HG02970 (cell line): ENCODE measurements around the gene MYO3B.

ENCODE experiments used
- ATAC-seq: cut with Tn5 transposase; IDR thresholded peaks from one replicate; pipeline ENCODE4 v1.9.1; 2021; ENCODE audit warnings: mild to moderate bottlenecking, moderate library complexity, moderate number of reproducible peaks; ENCODE audit not compliant: unreplicated experiment, low FRiP score

Gene MYO3B

DNA sequence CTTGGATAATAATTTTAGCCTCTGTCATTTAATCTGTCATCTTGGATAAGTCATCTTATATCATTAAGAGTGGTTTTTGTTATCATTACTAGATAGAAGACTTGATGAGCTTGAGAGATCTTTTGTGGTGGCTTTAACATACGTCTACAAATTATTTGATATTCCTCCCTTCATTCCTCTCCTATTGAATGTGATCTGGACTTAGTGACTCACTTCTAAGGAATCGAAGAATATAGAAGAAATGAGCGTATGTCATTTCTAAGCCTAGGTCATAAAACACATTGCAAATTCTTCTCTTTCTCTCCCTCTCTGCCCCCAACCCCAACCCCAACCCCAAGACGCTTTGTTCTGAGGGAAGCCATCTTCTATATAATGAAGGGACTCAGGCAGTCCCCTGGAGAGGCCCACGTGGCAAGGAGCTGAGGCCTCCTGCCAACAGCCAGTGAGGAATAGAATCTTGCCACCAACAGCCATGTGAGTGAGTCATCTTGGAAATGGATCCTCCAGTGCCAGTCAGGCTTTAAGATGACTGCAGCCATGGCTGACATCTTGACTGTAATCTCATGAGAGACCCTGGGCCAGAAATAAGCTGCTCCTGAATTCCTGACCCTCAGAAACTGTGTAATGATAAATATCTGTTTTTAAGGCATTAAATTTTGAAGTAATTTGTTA, 315.6 kb downstream of the MYO3B start:
- ATAC-seq, result no peak

DNA sequence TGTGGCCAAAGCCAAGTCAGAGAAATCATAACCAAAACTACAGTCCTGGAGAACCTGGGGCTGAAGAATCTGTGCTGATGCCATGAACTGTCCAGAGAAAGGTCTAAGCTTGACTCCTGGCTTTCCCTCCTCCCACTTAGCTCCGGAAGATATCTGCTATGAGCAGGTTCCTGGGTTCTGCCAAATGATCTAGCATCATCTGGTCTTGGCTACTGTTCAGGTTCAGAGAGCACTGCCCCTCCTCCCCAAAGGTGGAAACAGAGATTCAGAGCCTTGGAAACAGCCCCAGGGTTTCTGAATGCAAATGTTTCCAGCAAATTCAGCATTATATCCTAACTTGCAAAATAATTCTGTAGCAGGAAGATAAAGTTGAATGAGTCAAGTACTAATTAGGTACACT, 317.9 kb downstream of the MYO3B start:
- ATAC-seq, result no peak

DNA sequence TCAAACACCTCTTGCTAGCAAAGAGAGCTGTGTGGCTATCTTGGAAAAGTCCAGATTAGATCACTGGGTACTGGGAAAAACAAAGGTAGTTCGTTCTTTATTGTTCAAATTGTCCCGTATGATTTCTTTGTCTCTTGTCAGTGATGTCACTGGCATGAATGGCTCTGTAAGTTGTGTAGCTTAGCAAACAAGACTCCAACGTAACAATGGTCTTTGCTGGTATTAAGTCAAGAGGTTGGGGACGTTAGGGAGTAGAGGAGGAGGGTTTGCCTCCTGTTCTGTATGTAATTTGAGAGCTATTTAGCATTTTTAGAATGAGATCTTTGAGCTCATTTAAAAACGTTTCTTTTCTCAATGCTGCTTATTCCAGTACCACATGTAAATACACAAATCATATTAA, 320.7 kb downstream of the MYO3B start:
- no peak for ATAC-seq

DNA sequence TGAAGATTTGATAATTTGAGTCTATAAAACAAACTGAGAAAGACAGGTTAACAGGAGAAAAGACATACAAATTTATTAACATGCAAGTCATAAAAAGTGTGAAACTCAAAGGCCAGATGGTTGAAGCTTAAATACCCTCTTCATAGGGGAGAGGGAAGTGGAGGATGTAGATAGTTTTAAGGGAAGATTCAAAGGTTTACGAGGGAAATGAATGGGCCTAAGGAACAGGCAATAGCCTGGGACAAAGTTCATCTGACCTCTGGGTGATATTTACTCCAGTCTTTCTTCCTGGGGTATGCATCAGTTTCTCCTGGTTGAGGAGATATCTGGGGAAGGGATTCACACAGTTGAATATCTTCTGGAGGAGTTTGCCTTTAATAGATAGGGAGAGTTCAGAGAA, 322.2 kb downstream of the MYO3B start:
- no peak for ATAC-seq

DNA sequence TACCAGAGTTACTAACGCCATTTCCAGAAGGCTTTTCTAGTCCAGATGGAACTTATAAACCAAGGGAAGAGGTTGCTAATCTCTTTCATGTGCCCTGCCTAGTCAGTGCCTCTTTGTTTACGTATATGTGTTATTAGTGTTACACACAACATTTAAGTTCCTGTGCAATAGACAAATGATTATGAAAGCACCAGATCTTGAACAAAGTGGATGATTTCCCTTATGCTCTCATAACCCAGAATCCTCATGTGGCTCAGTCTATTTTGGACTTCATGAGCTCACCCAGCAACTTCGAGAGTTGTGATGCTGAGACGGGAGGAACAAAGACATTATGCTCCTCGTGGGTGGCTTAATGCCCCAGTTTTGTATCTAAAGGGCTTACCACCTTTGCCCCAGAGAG, 322.8 kb downstream of the MYO3B start:
- ATAC-seq, result no peak

DNA sequence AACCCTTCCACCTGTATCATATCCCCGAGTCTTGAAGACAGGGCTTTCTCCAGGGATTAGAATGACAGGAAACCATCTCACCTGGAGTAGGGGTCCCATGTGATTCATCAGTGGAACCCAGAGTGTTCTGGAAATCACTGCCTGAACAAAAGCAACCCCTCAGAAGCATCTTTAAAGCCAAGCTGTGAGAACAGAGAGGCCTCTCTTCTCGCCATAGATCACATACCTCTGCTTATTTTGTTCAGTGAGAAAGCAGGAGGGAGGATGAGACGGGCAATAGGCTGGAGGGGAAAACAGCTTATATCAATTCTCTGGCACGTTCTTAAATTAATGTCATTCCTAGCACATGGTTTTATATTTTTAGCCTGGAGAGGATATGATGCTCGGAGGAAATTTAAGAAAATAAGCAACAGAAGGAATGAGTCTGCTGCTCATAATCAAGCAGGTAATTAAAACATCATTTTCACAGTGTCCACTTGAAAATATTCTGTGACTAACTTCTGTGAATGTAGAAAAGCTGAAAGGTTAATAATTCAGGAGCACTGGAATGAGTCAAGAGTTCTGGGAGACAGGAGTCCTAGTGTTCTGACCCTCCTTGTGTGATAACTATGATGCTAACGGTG, 323.6 kb downstream of the MYO3B start:
- no peak for ATAC-seq

DNA sequence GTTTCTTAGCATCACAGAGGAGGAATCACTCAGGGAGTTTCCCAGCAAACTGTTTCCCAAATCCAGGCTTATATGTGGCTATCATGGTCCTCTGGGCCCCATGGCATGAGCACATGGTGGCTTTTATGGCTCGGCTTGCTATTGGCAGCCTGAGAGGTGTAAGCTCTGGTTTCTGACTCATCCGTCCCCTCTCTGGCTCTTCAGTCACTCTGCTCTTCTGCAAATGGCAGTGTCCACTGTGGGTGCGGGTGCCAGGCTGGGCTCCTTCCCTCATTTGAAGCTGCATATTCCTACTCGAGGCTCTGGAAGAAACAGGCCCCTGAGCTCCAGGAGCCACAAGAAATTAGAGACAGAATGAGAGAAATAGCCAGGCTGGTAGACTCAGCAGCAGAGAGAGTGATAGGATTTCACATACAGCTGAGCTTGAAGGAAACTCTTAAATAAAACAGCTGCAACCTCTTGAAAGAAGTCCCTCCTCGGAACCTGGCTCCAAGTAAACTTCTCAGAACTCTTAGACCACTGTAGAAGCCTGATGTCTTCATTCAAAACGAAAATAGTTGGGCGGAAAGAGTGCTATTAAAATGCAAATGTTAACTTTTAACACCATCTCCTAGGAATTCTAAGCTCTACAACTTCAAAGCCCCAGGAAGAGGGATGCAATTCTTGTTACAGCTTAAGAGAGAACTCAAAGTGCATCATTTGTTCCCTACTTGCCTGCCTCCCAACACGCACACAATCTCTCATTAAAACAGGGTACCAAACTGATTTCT, 324.6 kb downstream of the MYO3B start:
- ATAC-seq, result no peak

DNA sequence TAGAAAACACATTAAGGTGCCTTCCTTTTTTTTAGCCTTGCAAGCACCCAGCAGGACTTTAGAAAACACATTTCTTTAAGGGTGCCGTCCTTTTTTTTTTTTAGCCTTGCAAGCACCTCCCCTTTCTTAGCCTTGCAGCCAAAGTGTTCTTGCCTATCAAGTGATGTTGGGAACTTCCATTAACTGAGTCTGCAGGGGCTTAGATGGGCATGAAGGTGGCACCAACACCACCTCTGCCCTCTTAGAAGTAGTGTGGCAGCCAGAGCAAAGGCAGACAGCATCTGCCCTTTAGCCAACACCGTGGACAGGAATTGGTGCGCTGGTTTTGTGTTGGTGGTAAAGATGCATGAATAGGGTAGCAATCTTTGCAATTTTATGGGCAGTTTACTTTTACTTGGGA, 325.6 kb downstream of the MYO3B start:
- no peak for ATAC-seq

DNA sequence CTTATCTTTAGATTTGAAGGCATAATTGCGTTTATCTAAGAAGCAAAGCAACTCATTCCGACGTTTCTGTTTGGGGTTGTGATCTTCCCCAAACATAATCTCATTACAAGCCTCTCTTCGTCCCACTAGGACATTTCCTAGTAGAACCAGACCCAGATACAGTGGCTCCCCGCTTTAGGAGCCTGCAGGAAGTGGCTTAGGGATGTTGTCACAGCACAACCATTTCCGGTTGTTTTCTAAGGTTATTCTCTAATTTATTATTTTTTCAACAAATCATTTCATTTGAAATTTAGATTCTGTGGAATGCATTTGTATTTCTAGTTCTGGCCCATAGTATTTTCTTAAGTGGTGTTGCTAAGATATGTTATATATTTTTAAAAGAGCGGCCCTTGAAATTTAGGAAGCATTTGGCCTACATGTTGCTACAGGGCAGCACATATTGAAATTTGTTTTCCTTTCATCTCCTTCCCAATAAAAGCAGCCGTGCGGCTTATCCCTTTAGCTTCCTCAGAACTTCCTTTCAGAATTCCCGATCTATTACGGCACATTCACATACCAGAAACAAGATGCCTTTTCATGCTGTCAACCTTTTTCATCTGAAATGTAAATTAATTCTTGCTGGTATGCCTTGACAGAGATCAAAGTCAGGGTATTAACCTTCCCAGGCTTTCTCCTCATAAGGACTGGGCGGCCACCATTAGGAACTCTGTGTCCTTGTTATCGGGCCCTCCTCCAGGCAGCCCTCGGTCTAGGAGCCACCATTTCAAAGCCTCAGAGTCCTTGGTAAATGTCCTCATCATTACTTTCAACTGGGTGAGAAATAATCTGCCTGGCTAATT, 326.2 kb downstream of the MYO3B start:
- ATAC-seq, result no peak

DNA sequence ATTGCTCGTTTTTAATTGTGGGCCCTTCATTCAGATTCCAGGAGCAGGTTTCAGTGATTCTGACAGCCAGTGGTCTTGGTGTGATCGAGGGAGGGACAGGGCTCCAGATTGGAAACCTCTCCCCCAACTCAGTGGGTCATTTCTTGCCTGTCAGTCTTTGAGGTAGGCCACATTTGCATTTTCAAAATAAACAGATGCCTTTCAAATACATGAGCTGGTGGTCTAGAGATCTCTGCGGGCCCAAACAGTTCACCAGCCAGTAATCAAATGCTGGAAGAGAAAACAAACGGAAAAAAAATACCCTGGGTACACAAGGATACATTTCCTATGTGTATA, 326.8 kb downstream of the MYO3B start:
- no peak for ATAC-seq

DNA sequence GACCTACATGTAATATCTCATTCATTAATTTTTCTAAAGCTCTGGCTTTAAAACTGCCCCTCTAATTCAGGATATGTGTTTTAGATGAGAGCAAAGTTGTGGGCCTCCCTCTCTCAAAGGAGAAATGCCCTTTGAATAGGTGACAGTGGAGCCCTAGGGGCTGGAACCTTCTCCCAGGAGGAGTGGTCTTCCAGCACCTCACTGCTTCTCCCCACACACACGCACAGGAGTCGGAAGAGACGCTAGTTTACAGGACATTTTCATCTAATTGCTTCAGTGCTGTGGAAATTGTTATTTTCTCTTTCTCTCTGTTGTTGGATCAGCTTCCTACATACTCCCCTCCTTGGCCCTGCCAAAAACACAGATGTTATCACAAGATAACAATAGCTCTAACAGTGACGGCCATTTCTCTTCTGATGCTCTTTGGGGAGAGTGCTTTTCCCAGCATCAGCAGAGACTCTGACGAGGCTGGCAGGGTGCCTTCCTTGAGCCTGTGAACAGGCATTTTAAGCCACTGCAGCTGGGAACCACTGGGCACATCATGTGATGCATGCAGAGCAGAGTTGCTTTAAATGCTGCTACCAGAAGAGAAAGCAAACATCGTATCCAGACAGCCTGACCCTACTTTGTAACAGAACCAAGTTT, 327.8 kb downstream of the MYO3B start:
- no peak for ATAC-seq

DNA sequence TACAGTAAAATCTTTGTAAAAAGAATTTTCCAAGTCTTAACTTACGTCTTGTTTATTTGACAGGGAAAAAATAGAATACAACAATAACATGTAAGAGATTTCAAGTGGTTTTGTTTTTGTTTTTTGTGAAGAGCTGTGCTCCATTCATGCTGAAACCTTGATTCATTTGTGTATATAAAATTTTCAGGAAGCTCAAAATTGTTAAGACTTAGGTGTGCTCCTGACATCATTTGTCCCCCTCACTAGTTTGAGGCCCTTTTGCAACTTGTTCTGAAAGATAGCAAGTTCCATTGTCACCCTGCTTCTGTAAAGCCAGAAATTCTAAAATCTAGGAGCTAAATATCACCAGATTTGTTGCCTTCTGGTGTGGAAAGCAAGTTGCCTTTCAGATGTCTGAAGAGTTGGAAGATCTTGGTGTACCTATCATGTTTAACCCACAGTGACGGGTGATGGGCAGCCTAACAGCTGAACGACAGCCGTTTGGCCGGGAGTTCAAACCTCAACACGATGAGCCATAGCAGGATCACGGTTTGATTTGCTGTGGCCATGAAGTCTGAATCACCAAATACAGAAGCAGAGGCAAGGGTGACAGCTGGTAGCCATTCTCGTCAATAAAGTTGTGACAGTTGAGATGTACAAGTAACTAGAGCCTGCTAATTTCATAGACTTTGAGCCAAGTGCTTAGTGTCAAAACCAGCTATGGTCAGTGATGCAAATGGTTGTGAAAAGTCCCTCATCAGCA, 331.7 kb downstream of the MYO3B start:
- no peak for ATAC-seq

DNA sequence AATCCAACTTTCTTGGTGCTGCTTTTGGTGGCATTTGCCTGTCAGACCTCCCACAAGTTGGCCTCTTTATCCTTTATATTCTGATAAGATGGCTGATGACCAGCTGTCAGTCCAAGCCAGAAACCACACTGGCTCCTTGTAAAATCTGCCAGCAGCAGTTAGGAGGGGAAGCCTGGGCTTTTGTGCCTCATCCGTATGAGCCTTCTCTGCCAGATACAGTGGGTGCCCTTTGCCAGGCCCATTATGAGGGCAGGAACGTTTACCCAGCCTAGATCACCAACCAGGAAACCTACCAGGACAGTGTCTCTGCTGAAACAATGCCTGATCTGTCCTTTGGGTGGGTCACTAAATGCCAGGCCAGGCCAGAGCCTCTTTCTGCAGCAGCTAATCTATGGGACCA, 334.3 kb downstream of the MYO3B start:
- no peak for ATAC-seq

DNA sequence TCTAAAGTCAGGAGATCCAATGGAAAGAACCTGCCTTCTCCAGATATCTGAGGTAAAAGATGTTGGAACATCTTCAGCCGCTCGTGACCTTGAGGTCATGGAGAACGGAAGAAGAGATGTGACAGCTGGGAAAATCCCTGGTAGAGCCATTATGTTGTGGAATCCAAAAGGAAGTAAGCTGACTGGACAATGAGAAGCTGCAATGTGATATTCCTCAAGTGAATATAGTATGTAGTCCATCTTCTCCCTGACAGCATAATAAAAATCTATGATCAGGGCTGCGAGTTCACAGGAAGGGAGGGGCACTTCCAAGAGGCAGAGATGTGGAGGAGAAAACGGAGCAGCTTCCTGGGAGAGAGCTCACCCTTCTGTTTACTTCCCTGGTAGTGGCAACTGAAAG, 336.2 kb downstream of the MYO3B start:
- ATAC-seq, result no peak

DNA sequence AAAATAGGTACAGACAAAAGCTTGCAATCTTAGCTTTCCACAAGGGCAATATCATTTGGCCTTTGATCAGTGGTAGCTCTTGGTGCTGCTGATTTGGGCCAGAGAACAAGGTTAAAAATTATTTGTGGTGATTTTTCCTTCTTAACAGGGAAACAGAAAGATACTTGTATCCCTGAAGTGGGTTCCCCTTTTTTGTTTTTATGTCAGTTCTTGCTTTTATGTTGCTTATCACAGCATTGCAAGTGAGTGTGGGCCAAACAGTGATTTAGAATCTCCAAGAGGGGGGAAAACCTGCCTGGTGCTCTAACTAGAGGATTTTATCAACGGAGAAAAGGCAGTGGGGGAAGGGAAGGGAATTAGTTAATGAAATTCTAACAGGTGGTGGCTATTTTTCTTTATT, 339.6 kb downstream of the MYO3B start:
- ATAC-seq, result no peak

DNA sequence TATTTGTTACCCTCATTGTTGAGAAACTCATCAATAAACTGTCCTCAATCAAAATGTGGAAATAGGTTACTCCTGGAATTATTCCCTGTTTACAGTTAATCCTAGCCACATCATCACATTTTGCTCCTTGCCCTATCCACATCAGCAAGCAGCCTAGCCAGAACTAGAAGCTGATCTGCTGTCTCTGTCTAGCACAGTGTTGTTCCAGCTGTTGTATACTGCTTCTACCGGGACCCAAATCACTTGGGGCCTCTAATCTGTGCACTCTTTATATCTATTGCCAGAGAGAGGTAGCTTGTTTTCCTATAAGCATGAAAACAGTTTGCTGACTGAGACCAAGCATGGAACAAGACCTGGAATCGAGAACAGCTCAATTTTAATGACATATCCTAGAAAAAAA, 341.0 kb downstream of the MYO3B start:
- ATAC-seq, result no peak

DNA sequence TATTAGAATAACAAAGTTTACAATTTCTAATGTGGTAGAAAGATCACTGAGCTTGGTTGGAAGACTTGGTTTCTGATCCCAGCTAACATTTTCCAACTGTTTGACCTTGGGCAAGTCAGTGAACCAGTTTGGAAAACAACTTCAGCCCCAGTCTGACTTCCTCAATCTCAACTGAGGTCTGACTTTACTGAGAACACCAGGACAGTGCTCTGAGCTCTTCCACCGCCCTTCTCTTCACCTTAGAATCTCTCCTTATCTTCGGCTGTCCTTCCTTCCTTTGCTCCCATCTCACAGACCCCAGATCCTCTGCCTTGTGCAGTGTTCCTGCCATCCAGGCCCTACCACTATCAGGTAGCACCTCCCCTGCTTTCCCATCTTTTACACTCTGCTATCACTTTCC, 343.4 kb downstream of the MYO3B start:
- no peak for ATAC-seq

DNA sequence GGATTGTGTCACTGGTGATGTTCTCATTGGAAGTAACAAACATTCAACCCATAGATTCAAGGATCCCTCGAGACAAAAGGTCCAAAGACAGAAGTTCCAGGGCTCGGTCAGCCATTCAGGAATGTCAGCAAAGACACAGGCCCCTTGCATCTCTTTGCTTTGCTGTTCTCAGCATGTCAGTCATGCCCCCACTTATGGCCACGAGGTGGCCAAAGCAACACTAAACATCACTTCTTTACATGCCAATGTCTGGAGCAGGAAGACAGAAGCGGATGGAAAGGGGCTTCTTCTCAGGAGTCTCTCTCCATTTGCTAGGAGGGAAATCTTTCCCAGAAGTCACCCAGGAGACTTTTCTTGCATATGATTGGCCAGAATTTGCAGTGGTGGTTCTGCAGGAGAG, 345.6 kb downstream of the MYO3B start:
- no peak for ATAC-seq

DNA sequence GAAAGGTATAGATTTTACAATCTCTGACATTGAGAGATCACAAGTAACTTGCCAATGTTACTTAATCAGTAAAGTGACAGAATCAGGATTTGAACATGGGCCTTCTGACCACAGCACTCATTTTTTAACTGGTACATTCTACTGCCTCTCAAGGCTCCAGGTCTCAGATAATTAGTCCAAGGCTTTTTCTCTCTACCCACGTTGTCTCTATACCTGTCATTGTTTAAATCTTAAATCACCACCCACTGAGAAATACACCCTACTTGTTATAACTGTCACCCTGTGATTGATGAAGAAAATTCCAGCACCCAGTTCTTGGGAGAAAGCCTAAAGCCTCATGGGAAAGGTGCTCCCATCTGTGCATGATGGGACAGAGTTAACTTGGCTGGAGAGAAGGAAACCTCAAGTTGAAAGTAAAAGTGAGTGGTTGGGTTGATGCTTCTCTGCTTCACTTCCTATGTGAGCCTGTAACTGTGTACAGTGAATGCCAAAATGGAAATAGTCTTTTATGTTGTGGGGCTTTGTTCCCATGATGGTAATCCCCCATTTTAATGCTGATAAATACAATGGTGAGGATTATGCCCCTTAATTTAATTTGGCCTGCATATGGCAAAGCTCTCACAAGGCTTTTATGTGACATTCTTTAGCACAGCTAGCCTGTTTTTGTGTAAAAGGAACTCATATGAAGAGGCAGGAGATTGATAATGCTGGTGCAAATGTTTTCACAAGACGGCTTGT, 347.1 kb downstream of the MYO3B start:
- no peak for ATAC-seq
